Osteoblast (primary cell): ENCODE data around the gene SLC38A10. TPM values are rescaled to one million over a fixed set of nuclear protein-coding genes. Genes with fewer than 3 reads are reported as not detected.

Experiments used
- DNase-seq: peaks from one replicate; pipeline ENCODE4 v3.0.0; 2011; ENCODE audit warnings: low spot score, mixed read lengths; ENCODE audit not compliant: insufficient read length; ENCODE audit errors: missing footprints
- H2AFZ ChIP-seq: 2 replicates; pipeline ENCODE4 v1.6.0; 2011; ENCODE audit warnings: mild to moderate bottlenecking, low read length
- H3K27ac ChIP-seq: 2 replicates; pipeline ENCODE4 v1.5.1; 2011; ENCODE audit warnings: mild to moderate bottlenecking, low read depth, low read length, moderate library complexity
- H3K27me3 ChIP-seq: 2 replicates; pipeline ENCODE4 v1.6.0; 2012; ENCODE audit warnings: mild to moderate bottlenecking, control low read depth, inconsistent platforms, low read length, moderate library complexity; ENCODE audit not compliant: insufficient read depth
- H3K36me3 ChIP-seq: 2 replicates; pipeline ENCODE4 v1.5.1; 2011; ENCODE audit warnings: mild to moderate bottlenecking, low read length, control low read depth, moderate library complexity; ENCODE audit not compliant: insufficient read depth
- H3K4me1 ChIP-seq: 2 replicates; pipeline ENCODE4 v1.5.1; 2011; ENCODE audit warnings: mild to moderate bottlenecking, low read length, control low read depth, moderate library complexity; ENCODE audit not compliant: insufficient read depth
- H3K4me2 ChIP-seq: 2 replicates; pipeline ENCODE4 v1.6.0; 2011; ENCODE audit warnings: mild to moderate bottlenecking, low read length; ENCODE audit not compliant: insufficient read depth
- H3K4me3 ChIP-seq: fragments of 200-600 bp; sonication (generic); 3 replicates; pipeline ENCODE4 v1.5.1; 2012; ENCODE audit warnings: mild to moderate bottlenecking, low read length, inconsistent platforms; ENCODE audit not compliant: insufficient read depth
- H3K79me2 ChIP-seq: 2 replicates; pipeline ENCODE4 v1.6.0; 2012; ENCODE audit warnings: mild to moderate bottlenecking, low read length, control low read depth, inconsistent platforms; ENCODE audit not compliant: insufficient read depth
- H3K9me3 ChIP-seq: 2 replicates; pipeline ENCODE4 v1.5.1; 2011; ENCODE audit warnings: low read depth, low read length, control low read depth
- H4K20me1 ChIP-seq: 2 replicates; pipeline ENCODE4 v1.6.0; 2012; ENCODE audit warnings: mild to moderate bottlenecking, low read length, control low read depth; ENCODE audit not compliant: insufficient read depth
- CTCF ChIP-seq: IDR thresholded peaks from 2 replicates; pipeline ENCODE4 v1.5.1; 2011; ENCODE audit warnings: mild to moderate bottlenecking, low read depth, low read length, moderate library complexity; ENCODE audit errors: extremely low read depth
- total RNA-seq: library from RNA; depleted of rRNA; stranded (reverse); fragments of >200 nt; gene quantifications from 2 replicates; pipeline ENCODE4 v1.2.3, GENCODE V29; 2012

The SLC38A10 gene
- total RNA-seq, 1 donor = 92.6 TPM

GRCh38 chr17:81261096-81261495 is 34.0 kb downstream of the SLC38A10 start:
- H3K79me2 ChIP-seq = peaks cover 4% of the 10 kb centered on the region
- H2AFZ ChIP-seq = no peak overlapping the region
- H3K4me1 ChIP-seq = peaks cover 6% of the 10 kb centered on the region
- H3K36me3 ChIP-seq = peaks cover 27% of the 10 kb centered on the region
- H4K20me1 ChIP-seq = peaks cover 28% of the 10 kb centered on the region
- H3K9me3 ChIP-seq = no peaks in the 10 kb centered on the region
- no peaks in the 10 kb centered on the region for H3K27me3 ChIP-seq
- no peak overlapping the region for H3K4me3 ChIP-seq
- H3K4me2 ChIP-seq = no peak overlapping the region
- H3K27ac ChIP-seq = no peak overlapping the region
- no peak for TF ChIP-seq CTCF
- DNase-seq = no peak

DNA sequence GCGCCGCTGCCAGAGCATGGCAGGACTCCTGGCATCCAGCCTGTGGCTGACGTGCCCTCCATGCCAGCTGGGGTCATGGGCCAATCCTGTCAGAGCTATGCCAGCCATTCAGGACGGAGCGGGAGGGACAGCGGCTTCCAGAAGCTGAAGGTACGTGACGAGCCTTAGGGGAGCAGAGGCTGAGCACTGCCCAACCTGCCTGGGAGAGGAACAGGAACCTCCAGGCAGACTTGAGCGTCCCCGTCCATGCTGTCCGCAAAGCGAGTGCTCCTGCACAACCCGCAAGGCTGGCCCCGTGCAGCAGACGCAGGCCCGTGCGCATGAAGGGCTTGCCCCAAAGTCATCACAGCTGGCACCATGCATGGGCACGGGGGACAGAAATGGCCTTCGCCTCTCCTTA is 34.5 kb downstream of the SLC38A10 start:
- DNase-seq = no peak
- H3K79me2 ChIP-seq = peaks cover under 1% of the 10 kb centered on the region
- no peak overlapping the region for H3K4me3 ChIP-seq
- H3K9me3 ChIP-seq = no peaks in the 10 kb centered on the region
- TF ChIP-seq CTCF = no peak
- peaks cover 6% of the 10 kb centered on the region for H3K4me1 ChIP-seq
- peaks cover 23% of the 10 kb centered on the region for H3K36me3 ChIP-seq
- H3K4me2 ChIP-seq = no peak overlapping the region
- no peak overlapping the region for H2AFZ ChIP-seq
- no peaks in the 10 kb centered on the region for H3K27me3 ChIP-seq
- peaks cover 28% of the 10 kb centered on the region for H4K20me1 ChIP-seq
- no peak overlapping the region for H3K27ac ChIP-seq

DNA sequence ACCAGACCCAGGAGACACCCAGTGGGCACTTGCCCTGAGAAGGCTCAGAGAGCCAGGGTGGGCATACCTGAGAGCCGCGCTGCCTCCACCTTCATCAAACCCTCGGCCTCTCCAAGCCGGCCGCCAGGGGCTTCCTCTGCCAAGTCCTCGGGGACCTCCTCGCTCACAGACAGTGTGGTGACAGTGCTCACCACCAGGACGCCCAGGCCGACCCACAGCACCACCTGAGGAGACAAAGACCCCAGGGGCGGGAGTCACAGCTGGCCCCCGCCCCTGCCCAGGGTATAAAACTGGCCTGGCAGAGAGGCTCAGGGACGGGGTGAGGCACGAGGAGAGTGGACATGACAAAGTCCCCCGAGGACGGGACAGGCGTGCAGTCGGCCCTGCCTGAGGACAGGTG is 34.9 kb downstream of the SLC38A10 start:
- H2AFZ ChIP-seq = no peak overlapping the region
- H4K20me1 ChIP-seq = peaks cover 29% of the 10 kb centered on the region
- no peak overlapping the region for H3K4me2 ChIP-seq
- no peak for TF ChIP-seq CTCF
- H3K36me3 ChIP-seq = peaks cover 18% of the 10 kb centered on the region
- H3K4me1 ChIP-seq = peaks cover 6% of the 10 kb centered on the region
- no peak for DNase-seq
- H3K9me3 ChIP-seq = no peaks in the 10 kb centered on the region
- H3K4me3 ChIP-seq = no peak overlapping the region
- no peaks in the 10 kb centered on the region for H3K79me2 ChIP-seq
- no peaks in the 10 kb centered on the region for H3K27me3 ChIP-seq
- H3K27ac ChIP-seq = no peak overlapping the region

GRCh38 chr17:81259058-81259605 is 36.0 kb downstream of the SLC38A10 start:
- H3K4me1 ChIP-seq = peaks cover 6% of the 10 kb centered on the region
- no peak overlapping the region for H3K4me3 ChIP-seq
- H3K4me2 ChIP-seq = no peak overlapping the region
- no peak for TF ChIP-seq CTCF
- H3K9me3 ChIP-seq = no peaks in the 10 kb centered on the region
- H3K27ac ChIP-seq = no peak overlapping the region
- peaks cover 32% of the 10 kb centered on the region for H4K20me1 ChIP-seq
- no peaks in the 10 kb centered on the region for H3K79me2 ChIP-seq
- H3K27me3 ChIP-seq = no peaks in the 10 kb centered on the region
- H2AFZ ChIP-seq = no peak overlapping the region
- peaks cover 20% of the 10 kb centered on the region for H3K36me3 ChIP-seq
- no peak for DNase-seq
